Stimulated activated CD4-positive, alpha-beta T cell treated with anti-CD3 and anti-CD28 coated beads, Interleukin-12 subunit alpha, Interleukin-12 subunit beta, amount 100 ng/mL, for 24 hours (primary cell): ENCODE data around the gene EPHA5.

Experiments
- DNase-seq, 2 experiments: peaks; one replicate each; pipeline ENCODE4 v3.0.0-alpha.2; 2020; ENCODE audit warnings: low read depth in 2 of 2

Gene EPHA5

GRCh38 chr4:65670331-65671031 lies at the start of gene EPHA5:
Gene EPHA5 (minus strand): TSS chr4:65670489. CDS start chr4:65669742, 747 bp downstream.
- no peak for DNase-seq

GRCh38 chr4:65719635-65720034 lies 49.3 kb upstream of the EPHA5 start:
- DNase-seq: no peak

GRCh38 chr4:65698631-65699030 lies 28.3 kb upstream of the EPHA5 start:
- DNase-seq: no peak

GRCh38 chr4:65696436-65696835 lies 26.1 kb upstream of the EPHA5 start:
- no peak for DNase-seq

- no peak for DNase-seq
Measured at GRCh38 chr4:65671372-65671771, 1.1 kb upstream of the EPHA5 start.

- no peak for DNase-seq
Measured at GRCh38 chr4:65670020-65670330, 314 bp downstream of the EPHA5 start.

GRCh38 chr4:65669111-65670019 lies 924 bp downstream of the EPHA5 start:
- DNase-seq: no peak

GRCh38 chr4:65668201-65669089 lies 1.8 kb downstream of the EPHA5 start:
- no peak for DNase-seq

GRCh38 chr4:65667506-65668041 lies 2.7 kb downstream of the EPHA5 start:
- DNase-seq: no peak

- DNase-seq: no peak
Measured at GRCh38 chr4:65665771-65666523, 4.3 kb downstream of the EPHA5 start.

- no peak for DNase-seq
Measured at GRCh38 chr4:65661471-65661870, 8.8 kb downstream of the EPHA5 start.

- no peak for DNase-seq
Measured at GRCh38 chr4:65658117-65658516, 12.2 kb downstream of the EPHA5 start.

- DNase-seq: no peak
Measured at GRCh38 chr4:65656008-65656407, 14.3 kb downstream of the EPHA5 start.

- no peak for DNase-seq
Measured at GRCh38 chr4:65654976-65655375, 15.3 kb downstream of the EPHA5 start.

- no peak for DNase-seq
Measured at GRCh38 chr4:65653740-65654361, 16.4 kb downstream of the EPHA5 start.

GRCh38 chr4:65651751-65652150 lies 18.5 kb downstream of the EPHA5 start:
- DNase-seq: no peak

- no peak for DNase-seq
Measured at GRCh38 chr4:65651031-65651430, 19.3 kb downstream of the EPHA5 start.

- DNase-seq: no peak
Measured at GRCh38 chr4:65646136-65646535, 24.2 kb downstream of the EPHA5 start.

GRCh38 chr4:65645185-65645584 lies 25.1 kb downstream of the EPHA5 start:
- DNase-seq: no peak

- no peak for DNase-seq
Measured at GRCh38 chr4:65635051-65635821, 35.1 kb downstream of the EPHA5 start.
